Measurements from ENCODE around the gene PSTPIP1.

GRCh38 chr15:77052556-77052955 is 57.6 kb downstream of the PSTPIP1 start:
- no peak for TF ChIP-seq POLR2A (IDR thresholded peaks at IDR 0.05)
- no peak for TF ChIP-seq CTCF (IDR thresholded peaks at IDR 0.05)

All from right lobe of liver (tissue), 4 donors.